ENCODE data around the gene FXYD7. TPM values are rescaled to one million over a fixed set of nuclear protein-coding genes. Genes with fewer than 3 reads are reported as not detected.

The FXYD7 gene, protein sequence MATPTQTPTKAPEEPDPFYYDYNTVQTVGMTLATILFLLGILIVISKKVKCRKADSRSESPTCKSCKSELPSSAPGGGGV
- under 1 TPM in 3 of 10 donors, not detected in 7; 0.28 to 0.37 (median 0.30) TPM for total RNA-seq
- under 1 TPM in 1 of 2 donors, not detected in 1; 0.10 TPM for polyA plus RNA-seq
- long read RNA-seq, donor 1: 0 reads
- long read RNA-seq, donor 2, partial matches to known transcripts: 0 of 1 reads
- long read RNA-seq, donor 2, other reads (novel, unspliced or antisense): 0 of 1 reads
- long read RNA-seq, donor 3: 0 reads

DNA sequence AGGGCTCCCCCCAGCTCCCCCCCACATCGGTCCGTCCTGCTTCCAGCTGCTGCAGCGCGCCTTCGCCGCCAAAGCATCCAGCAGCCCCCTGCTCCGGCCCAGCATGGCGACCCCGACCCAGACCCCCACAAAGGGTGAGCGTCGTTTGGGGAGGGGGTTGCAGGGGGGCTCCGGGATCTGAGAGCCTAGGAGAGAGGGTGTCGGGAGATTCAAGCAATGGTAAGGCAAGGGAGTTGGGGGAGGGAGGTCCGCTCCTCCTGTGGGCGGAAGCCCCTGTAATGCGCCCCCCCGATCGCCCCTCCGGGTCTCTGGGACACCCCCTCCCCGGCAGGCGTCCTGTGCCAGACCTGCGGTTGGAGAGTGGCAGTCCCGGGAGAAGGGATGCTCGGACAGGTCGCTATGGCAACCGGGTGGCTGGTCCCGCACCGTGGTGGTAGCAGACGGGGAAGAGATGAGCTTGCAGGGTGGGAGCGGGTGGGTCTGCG lies at the start of gene FXYD7:
FXYD7 (plus strand) TSS at position 25 of the 485 bp plus-strand sequence; CDS start at position 104, 79 bp downstream.
- H3K9me3 ChIP-seq: no peaks in the 10 kb centered on the region
- TF ChIP-seq, protein P1, sequence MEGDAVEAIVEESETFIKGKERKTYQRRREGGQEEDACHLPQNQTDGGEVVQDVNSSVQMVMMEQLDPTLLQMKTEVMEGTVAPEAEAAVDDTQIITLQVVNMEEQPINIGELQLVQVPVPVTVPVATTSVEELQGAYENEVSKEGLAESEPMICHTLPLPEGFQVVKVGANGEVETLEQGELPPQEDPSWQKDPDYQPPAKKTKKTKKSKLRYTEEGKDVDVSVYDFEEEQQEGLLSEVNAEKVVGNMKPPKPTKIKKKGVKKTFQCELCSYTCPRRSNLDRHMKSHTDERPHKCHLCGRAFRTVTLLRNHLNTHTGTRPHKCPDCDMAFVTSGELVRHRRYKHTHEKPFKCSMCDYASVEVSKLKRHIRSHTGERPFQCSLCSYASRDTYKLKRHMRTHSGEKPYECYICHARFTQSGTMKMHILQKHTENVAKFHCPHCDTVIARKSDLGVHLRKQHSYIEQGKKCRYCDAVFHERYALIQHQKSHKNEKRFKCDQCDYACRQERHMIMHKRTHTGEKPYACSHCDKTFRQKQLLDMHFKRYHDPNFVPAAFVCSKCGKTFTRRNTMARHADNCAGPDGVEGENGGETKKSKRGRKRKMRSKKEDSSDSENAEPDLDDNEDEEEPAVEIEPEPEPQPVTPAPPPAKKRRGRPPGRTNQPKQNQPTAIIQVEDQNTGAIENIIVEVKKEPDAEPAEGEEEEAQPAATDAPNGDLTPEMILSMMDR (IDR thresholded peaks at IDR 0.05): peak in 5 of 9 donors; percentile 0 to 35 (median 29)
- DNase-seq (peak in 1 of 2 donors; percentile 38), ATAC-seq (no peak)
- no peaks in the 10 kb centered on the region for H3K36me3 ChIP-seq
- intact Hi-C loops (cut with DNase I): loop anchor here in 6 of 10 donors (2.0 to 5.0 kb wide), 4 partner anchors 76 to 129 kb away; partner anchors contain the start of gene USF2 (in 4 of the 6)
- H3K4me1 ChIP-seq: peaks cover 3 to 56% (median 42%) of the 10 kb centered on the region in 9 donors
- no peak within 1 kb of the TSS for H3K27ac ChIP-seq
- WGBS, 2 donors: 34 to 43% methylated on average over 25 to 31 of the region's 31 CpGs
- H3K27me3 ChIP-seq: peaks cover 0 to 35% (median 4%) of the 10 kb centered on the region in 7 donors
- peak within 1 kb of the TSS in 2 of 10 donors; percentile 5 to 27 for H3K4me3 ChIP-seq

DNA sequence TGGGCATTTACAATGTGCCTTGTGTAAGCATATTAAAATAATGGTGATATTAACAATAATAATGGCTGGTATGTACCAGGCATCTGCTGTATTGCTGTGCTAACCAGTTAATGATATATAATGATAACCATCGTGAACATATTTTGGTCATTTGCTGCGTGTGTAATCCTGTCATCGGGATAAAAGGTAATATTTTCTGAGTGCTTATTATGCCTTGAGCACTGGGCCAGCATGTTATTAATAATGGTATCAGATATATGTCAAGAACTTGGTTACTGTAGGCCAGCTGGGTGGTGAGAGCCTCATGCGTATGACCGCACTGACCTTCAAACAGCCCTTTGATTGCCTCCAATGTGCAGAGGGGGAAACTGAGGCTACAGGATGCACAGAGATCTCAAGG lies 49.6 kb upstream of the FXYD7 start:
- H3K27ac ChIP-seq: no peak overlapping the region
- ATAC-seq (no peak), DNase-seq (no peak)
- TF ChIP-seq, protein P1 (IDR thresholded peaks at IDR 0.05): no peak
- H3K27me3 ChIP-seq: peaks cover 0 to 33% (median 13%) of the 10 kb centered on the region in 7 donors
- intact Hi-C loops (cut with DNase I): loop anchor here in 5 of 10 donors (5.0 to 10.0 kb wide), 2 partner anchors 119 to 121 kb away; no protein-coding TSS in a partner anchor
- no peak overlapping the region for H3K4me3 ChIP-seq
- WGBS, 2 donors: 94 to 95% methylated on average over 5 of the region's 5 CpGs
- peaks cover 0 to 10% (median 9%) of the 10 kb centered on the region in 9 donors for H3K4me1 ChIP-seq
- no peaks in the 10 kb centered on the region for H3K36me3 ChIP-seq
- H3K9me3 ChIP-seq: no peaks in the 10 kb centered on the region

GRCh38 chr19:35093941-35094647 lies 49.0 kb upstream of the FXYD7 start:
- intact Hi-C loops (cut with DNase I): loop anchor here in 5 of 10 donors (5.0 to 10.0 kb wide), 2 partner anchors 119 to 122 kb away; no protein-coding TSS in a partner anchor
- TF ChIP-seq, protein P1 (IDR thresholded peaks at IDR 0.05): no peak
- DNase-seq: no peak

GRCh38 chr19:35094656-35095055 lies 48.4 kb upstream of the FXYD7 start:
- intact Hi-C loops (cut with DNase I): loop anchor here in 5 of 10 donors (5.0 to 10.0 kb wide), 2 partner anchors 120 to 122 kb away; no protein-coding TSS in a partner anchor
- no peaks in the 10 kb centered on the region for H3K9me3 ChIP-seq
- no peak overlapping the region for H3K4me3 ChIP-seq
- 91 to 93% methylated on average over 4 of the region's 4 CpGs for WGBS, 2 donors
- TF ChIP-seq, protein P1 (IDR thresholded peaks at IDR 0.05): no peak
- H3K27ac ChIP-seq: no peak overlapping the region
- peaks cover 0 to 24% (median 13%) of the 10 kb centered on the region in 7 donors for H3K27me3 ChIP-seq
- ATAC-seq: no peak
- no peaks in the 10 kb centered on the region for H3K36me3 ChIP-seq
- H3K4me1 ChIP-seq: peaks cover 0 to 10% (median 9%) of the 10 kb centered on the region in 9 donors
- no peak for DNase-seq

More at GRCh38 chr19:35093941-35094647, 49.0 kb upstream of the FXYD7 start:
- 87 to 90% methylated on average over 11 of the region's 11 CpGs for WGBS, 2 donors
- no peaks in the 10 kb centered on the region for H3K36me3 ChIP-seq
- no peak for ATAC-seq
- H3K27me3 ChIP-seq: peaks cover 0 to 29% (median 13%) of the 10 kb centered on the region in 7 donors
- no peak overlapping the region for H3K27ac ChIP-seq
- no peak overlapping the region for H3K4me3 ChIP-seq
- no peaks in the 10 kb centered on the region for H3K9me3 ChIP-seq
- peaks cover 0 to 10% (median 9%) of the 10 kb centered on the region in 9 donors for H3K4me1 ChIP-seq
